Esophagus (tissue), 2 donors: Measurements from ENCODE around the gene MAOA. TPM values are rescaled to one million over a fixed set of nuclear protein-coding genes. Genes with fewer than 3 reads are reported as not detected.

Source experiments
- H3K27ac ChIP-seq, 2 donors: one replicate each; pipeline ENCODE4 v1.5.1; 2013; ENCODE audit warnings: low read depth in 2 of 2, mild to moderate bottlenecking in 2 of 2, inconsistent platforms in 1 of 2, low read length in 1 of 2, moderate library complexity in 1 of 2
- H3K27me3 ChIP-seq, 2 donors: one replicate each; pipeline ENCODE4 v1.6.1; 2013; ENCODE audit warnings: low read length in 2 of 2, control low read depth in 1 of 2, mild to moderate bottlenecking in 1 of 2; ENCODE audit not compliant: insufficient read depth in 2 of 2, control insufficient read depth in 1 of 2
- H3K36me3 ChIP-seq, 2 donors: one replicate each; pipeline ENCODE4 v1.6.1; 2013; ENCODE audit warnings: low read length in 1 of 2; ENCODE audit not compliant: control insufficient read depth in 2 of 2, insufficient read depth in 2 of 2
- H3K4me1 ChIP-seq, 2 donors: one replicate each; pipeline ENCODE4 v1.6.1; 2013; ENCODE audit warnings: low read length in 1 of 2; ENCODE audit not compliant: control insufficient read depth in 2 of 2, insufficient read depth in 2 of 2
- H3K4me3 ChIP-seq, 2 donors: one replicate each; pipeline ENCODE4 v1.5.1; 2013; ENCODE audit warnings: low read length in 2 of 2, mild to moderate bottlenecking in 2 of 2, low read depth in 1 of 2, moderate library complexity in 1 of 2
- H3K9me3 ChIP-seq, 2 donors: one replicate each; pipeline ENCODE4 v1.6.1; 2013; ENCODE audit warnings: mild to moderate bottlenecking in 2 of 2, low read depth in 1 of 2, low read length in 1 of 2, moderate library complexity in 1 of 2; ENCODE audit not compliant: control insufficient read depth in 2 of 2, insufficient read depth in 1 of 2
- WGBS, 2 donors: extraction: QIAGEN DNeasy Blood & Tissue Kit; methylation state at CpG; one replicate each; pipeline ENCODE4 v1.1.7; 2013; 5-methylcytosine and 5-hydroxymethylcytosine counted together
- polyA plus RNA-seq, 2 donors: library from polyadenylated mRNA; stranded (reverse); fragments of 200-250 nt; gene quantifications; one replicate each; pipeline ENCODE4 v1.2.3, GENCODE V29; 2013
- donor health status: healthy with polysubstance abuse.
- donor health status: Bipolar disorder and iron deficiency.

Gene MAOA
- polyA plus RNA-seq, 2 donors: 22.9 to 43.9 TPM

GRCh38 chrX:43706786-43707370 is 50.8 kb downstream of the MAOA start:
- H3K9me3 ChIP-seq: no peaks in the 10 kb centered on the region
- H3K4me1 ChIP-seq: peaks cover 0 to 2% of the 10 kb centered on the region in 2 donors
- no peaks in the 10 kb centered on the region for H3K36me3 ChIP-seq
- peaks cover 0 to 3% of the 10 kb centered on the region in 2 donors for H3K27me3 ChIP-seq
- 60 to 88% methylated on average over 2 of the region's 2 CpGs for WGBS, 2 donors
- H3K4me3 ChIP-seq: no peak overlapping the region
- H3K27ac ChIP-seq: peak overlapping the region; percentile 21 to 44

- H3K4me1 ChIP-seq: peaks cover 0 to 2% of the 10 kb centered on the region in 2 donors
- H3K27me3 ChIP-seq: no peaks in the 10 kb centered on the region
- 17 to 34% methylated on average over 3 of the region's 3 CpGs for WGBS, 2 donors
- peak overlapping the region; percentile 22 to 67 for H3K27ac ChIP-seq
- no peaks in the 10 kb centered on the region for H3K9me3 ChIP-seq
- peaks cover 0 to 2% of the 10 kb centered on the region in 2 donors for H3K36me3 ChIP-seq
- H3K4me3 ChIP-seq: no peak overlapping the region
These were observed 51.9 kb downstream of the MAOA start for GRCh38 chrX:43707812-43708548.

- WGBS, 2 donors: 83 to 92% methylated on average over 2 of the region's 2 CpGs
- Histone ChIP-seq H3K27ac (no peak overlapping the region), H3K9me3 (peaks cover 0 to 2% of the 10 kb centered on the region in 2 donors), H3K4me1 (no peaks in the 10 kb centered on the region), H3K4me3 (no peak overlapping the region), H3K36me3 (peaks cover 2 to 11% of the 10 kb centered on the region in 2 donors), H3K27me3 (peaks cover 0 to 3% of the 10 kb centered on the region in 2 donors)
These were observed 60.0 kb downstream of the MAOA start for GRCh38 chrX:43716144-43716543.

- H3K36me3 ChIP-seq: peaks cover 2 to 11% of the 10 kb centered on the region in 2 donors
These were observed 60.6 kb downstream of the MAOA start for GRCh38 chrX:43716696-43717095.

GRCh38 chrX:43717161-43717560 is 61.1 kb downstream of the MAOA start:
- Histone ChIP-seq H3K9me3 (peaks cover 0 to 2% of the 10 kb centered on the region in 2 donors), H3K27me3 (peaks cover 0 to 3% of the 10 kb centered on the region in 2 donors), H3K36me3 (peaks cover 2 to 11% of the 10 kb centered on the region in 2 donors), H3K4me3 (no peak overlapping the region), H3K27ac (no peak overlapping the region), H3K4me1 (no peaks in the 10 kb centered on the region)
- 85 to 95% methylated on average over 1 of the region's 1 CpG for WGBS, 2 donors

More at GRCh38 chrX:43716696-43717095, 60.6 kb downstream of the MAOA start:
- Histone ChIP-seq H3K9me3 (peaks cover 0 to 2% of the 10 kb centered on the region in 2 donors), H3K4me3 (no peak overlapping the region), H3K4me1 (no peaks in the 10 kb centered on the region), H3K27ac (no peak overlapping the region), H3K27me3 (peaks cover 0 to 3% of the 10 kb centered on the region in 2 donors)
- 74 to 91% methylated on average over 1 of the region's 1 CpG for WGBS, 2 donors

GRCh38 chrX:43718081-43718480 is 62.0 kb downstream of the MAOA start:
- Histone ChIP-seq H3K27me3 (peaks cover 0 to 3% of the 10 kb centered on the region in 2 donors), H3K36me3 (peaks cover 0 to 11% of the 10 kb centered on the region in 2 donors), H3K4me1 (no peaks in the 10 kb centered on the region), H3K9me3 (peaks cover 0 to 2% of the 10 kb centered on the region in 2 donors), H3K4me3 (no peak overlapping the region), H3K27ac (no peak overlapping the region)
- WGBS, 2 donors: 90 to 91% methylated on average over 1 of the region's 1 CpG

GRCh38 chrX:43718546-43718945 is 62.4 kb downstream of the MAOA start:
- peaks cover 0 to 3% of the 10 kb centered on the region in 2 donors for H3K27me3 ChIP-seq
- no peak overlapping the region for H3K4me3 ChIP-seq
- 89 to 93% methylated on average over 6 of the region's 6 CpGs for WGBS, 2 donors
- H3K36me3 ChIP-seq: peaks cover 0 to 11% of the 10 kb centered on the region in 2 donors
- H3K9me3 ChIP-seq: peaks cover 0 to 2% of the 10 kb centered on the region in 2 donors
- no peak overlapping the region for H3K27ac ChIP-seq
- no peaks in the 10 kb centered on the region for H3K4me1 ChIP-seq

GRCh38 chrX:43718956-43719355 is 62.9 kb downstream of the MAOA start:
- Histone ChIP-seq H3K36me3 (peaks cover 0 to 11% of the 10 kb centered on the region in 2 donors), H3K4me3 (no peak overlapping the region), H3K4me1 (no peaks in the 10 kb centered on the region), H3K27ac (no peak overlapping the region), H3K27me3 (peaks cover 0 to 3% of the 10 kb centered on the region in 2 donors), H3K9me3 (peaks cover 0 to 2% of the 10 kb centered on the region in 2 donors)
- WGBS, 2 donors: 72 to 86% methylated on average over 1 of the region's 1 CpG

GRCh38 chrX:43720082-43720481 is 64.0 kb downstream of the MAOA start:
- Histone ChIP-seq H3K4me1 (no peaks in the 10 kb centered on the region), H3K27ac (no peak overlapping the region), H3K27me3 (no peaks in the 10 kb centered on the region), H3K4me3 (no peak overlapping the region), H3K36me3 (peaks cover 0 to 8% of the 10 kb centered on the region in 2 donors), H3K9me3 (peaks cover 0 to 2% of the 10 kb centered on the region in 2 donors)
- 77 to 84% methylated on average over 3 of the region's 3 CpGs for WGBS, 2 donors
